Stimulated activated CD4-positive, alpha-beta T cell treated with anti-CD3 and anti-CD28 coated beads, TNF-alpha, amount 100 ng/mL, for 48 hours (primary cell): ENCODE measurements around the gene SLC35A2.
"Not testable (repeated sequence)": the region's sequence is repeated elsewhere in the genome, so short reads cannot be mapped to it uniquely, and the experiment has no call there.

Experiments used
- DNase-seq, 3 donors: peaks; one replicate each; pipeline ENCODE4 v3.0.0-alpha.2; 2020; ENCODE audit warnings: low read depth in 3 of 3

The SLC35A2 gene

DNA sequence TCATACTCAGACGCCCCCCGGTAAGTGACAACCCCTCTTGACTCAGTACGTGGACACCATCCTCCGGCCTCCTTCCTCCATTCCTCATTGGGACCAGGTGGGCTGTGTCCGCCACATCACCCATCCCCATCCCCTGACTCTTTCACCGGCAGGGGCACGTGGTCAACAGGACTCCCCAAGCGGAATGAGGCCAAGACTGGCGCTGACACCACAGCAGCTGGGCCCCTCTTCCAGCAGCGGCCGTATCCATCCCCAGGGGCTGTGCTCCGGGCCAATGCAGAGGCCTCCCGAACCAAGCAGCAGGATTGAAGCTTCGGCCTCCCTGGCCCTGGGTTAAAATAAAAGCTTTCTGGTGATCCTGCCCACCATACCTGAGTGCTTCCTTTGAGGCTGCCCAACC is 8.7 kb downstream of the SLC35A2 start:
- DNase-seq: no peak

DNA sequence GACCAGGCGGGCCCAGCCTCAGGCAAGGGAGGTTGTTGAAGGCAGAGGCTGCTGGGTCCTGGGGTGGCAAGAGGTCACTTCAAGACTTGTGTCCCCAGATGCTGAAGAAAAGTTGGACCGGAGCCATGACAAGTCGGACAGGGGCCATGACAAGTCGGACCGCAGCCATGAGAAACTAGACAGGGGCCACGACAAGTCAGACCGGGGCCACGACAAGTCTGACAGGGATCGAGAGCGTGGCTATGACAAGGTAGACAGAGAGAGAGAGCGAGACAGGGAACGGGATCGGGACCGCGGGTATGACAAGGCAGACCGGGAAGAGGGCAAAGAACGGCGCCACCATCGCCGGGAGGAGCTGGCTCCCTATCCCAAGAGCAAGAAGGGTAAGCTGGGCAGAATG is 9.3 kb downstream of the SLC35A2 start:
- DNase-seq: no peak

DNA sequence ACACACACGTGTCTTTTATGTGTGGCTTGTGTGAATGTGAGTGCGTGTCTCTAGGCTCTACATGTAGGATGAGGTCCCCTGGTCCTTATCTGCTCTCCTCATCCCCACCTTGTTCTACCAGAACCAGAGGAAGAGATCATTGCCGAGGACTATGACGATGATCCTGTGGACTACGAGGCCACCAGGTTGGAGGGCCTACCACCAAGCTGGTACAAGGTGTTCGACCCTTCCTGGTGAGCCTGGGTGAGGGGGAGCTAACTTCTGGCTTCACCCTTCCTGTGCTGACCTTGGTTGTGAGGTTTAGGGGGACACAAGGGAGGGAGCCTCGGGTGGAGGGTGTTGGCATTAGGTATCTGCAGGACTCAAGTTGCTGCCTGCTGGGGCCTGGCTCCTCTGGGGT is 10.4 kb downstream of the SLC35A2 start:
- DNase-seq: no peak

DNA sequence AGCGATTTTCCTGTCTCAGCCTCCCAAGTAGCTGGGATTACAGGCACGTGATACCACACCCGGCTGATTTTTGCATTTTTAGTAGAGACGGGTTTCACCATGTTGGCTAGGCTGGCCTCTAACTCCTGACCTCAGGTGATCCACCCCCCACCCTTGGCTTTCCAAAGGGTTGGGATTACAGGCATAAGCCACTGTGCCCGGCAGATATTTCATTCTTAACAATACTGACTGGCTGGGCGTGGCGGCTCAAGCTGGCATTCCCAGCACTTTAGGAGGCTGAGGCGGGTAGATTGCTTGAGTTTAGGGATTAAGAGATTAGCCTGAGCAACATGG is 12.4 kb downstream of the SLC35A2 start:
- no peak for DNase-seq

DNA sequence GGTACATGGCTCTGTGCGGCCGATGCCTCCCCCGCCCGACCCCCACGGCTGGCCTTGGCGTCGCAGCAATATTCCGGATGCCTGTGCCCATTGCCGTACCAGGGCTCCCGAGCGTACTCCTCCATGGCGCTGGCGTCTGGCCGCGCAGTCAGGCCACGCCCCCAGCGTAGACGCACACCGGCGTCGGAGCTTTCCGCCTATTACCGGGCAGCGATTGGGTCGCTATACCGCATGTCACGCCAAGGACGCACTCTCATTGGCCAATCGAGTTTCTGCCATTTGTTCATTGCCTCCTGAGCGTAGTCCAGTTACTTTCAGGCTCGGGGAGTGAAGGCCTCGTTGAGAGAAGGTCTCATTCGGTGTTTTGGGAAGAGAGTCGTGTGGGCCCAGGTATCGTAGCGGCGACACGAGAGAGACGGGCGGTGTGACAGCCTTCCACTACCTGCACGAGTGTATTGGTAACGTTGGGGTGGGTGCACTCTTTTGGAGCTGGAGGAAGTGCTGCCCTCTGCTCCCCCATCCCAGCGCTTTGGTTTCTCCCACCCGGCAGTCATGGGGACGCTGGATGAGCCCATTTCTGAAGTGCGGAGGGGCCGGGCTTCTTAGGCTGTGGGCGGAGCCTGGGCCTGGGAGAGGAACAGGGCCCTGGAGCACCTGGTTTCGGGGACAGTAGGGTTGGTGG is 13.7 kb downstream of the SLC35A2 start, which contains the start of the genes PQBP1 and TIMM17B:
Gene PQBP1, plus strand, starts transcription at position 306 of the 682 bp plus-strand sequence. CDS start 580 bp downstream, outside the sequence.
Gene TIMM17B, minus strand, starts transcription at position 144 of the 682 bp plus-strand sequence. Its CDS starts 19 bp downstream, at position 125.
- DNase-seq: peak; percentile 71 to 79 (median 78)

DNA sequence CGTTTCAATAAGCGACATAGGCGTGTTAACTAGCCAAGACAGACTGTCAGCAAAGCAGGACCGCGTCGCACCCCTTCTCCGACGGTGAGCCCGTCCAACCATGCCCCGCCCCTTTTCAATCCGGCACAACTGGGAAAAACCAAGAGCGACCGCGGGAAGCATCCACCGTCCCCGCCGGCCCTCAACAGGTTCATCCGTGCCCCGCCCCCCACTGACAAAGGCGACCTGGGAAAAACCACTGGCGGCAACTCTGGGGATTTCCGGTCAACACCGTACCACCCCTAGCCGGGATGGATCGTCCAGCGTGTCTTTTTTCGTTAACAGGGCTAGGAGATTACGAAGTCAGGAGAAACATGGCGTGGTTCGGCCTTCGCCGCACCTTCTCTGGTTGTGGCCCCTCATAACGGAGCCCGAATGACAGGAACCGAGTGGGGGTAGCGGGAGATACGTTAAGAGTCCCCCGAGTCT is 14.3 kb downstream of the SLC35A2 start:
- no peak for DNase-seq

DNA sequence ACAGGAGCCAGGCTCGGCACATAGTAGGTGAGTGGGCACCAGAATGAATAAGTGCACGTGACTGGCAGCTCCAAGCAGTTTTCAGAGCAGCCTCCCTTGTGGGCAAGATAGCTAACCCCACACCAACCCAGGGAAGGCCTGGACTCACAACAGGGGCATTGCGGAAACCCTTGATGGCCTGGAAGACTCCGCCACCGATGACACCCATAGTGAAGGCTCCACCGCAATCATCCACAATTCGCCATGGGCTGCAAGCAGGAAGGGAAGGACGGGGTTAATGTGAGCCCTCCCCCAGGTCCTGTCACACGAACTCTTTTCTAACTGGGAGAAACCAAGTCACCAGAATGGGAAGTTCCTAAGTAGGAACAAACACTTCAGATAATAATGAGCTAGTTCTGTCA is 14.8 kb downstream of the SLC35A2 start:
- no peak for DNase-seq

DNA sequence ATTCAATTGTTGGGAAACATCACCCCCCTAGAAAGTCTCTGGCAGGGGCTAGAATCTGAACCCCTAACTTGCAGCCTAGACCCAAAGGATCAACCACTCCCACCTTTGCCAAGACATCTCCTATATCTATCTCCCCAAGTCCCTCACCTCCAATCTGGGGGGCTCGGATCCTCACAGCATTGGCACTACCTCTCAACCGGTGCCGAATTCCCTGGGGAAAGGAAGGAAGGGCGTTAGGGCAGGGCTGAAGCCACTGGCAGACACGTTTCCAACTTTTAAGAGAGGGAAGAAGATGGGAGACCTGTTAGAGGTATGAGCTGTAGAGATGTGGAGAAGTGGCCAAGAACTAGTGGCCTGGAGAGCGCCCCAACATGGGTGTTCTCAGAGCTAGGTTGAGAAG is 16.6 kb downstream of the SLC35A2 start:
- DNase-seq: no peak

DNA sequence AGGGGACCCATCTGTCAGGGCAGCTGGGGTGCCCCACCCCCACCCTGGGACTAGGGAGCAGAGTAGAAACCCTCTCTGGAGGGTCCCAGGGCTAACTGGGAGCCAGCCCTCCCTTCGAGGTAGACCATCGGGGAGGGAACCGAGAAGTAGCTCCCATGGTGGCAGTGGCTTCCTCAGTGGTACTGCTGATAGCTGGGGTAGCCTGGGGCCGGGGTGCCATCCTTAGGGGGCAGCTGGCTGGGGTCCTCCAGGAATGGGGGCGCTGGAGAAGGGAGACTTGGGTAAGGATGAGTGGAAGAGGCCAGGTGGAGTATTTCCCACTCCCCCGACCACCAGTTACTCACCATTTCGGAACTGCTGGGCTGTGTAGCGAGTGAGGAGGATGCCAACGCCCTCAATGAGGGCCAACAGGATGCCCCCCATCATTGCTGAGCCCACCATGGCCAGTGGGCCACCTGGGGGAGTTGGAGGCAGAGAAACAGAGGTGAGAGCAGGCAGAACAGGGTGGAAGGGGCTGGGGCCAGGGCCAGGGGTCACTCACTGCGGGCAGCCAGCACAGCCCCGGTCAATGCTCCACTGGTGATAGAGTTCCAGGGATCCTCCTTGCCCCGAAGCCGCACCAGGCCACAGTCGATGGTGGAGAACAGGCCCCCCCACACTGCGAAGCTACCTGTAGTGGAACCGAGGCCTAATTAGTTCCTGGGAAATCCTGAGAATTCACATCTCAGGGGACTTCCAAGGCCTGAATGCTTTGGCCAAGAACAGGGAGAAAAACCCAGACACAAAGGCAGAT is 17.7 kb downstream of the SLC35A2 start:
- DNase-seq: no peak

DNA sequence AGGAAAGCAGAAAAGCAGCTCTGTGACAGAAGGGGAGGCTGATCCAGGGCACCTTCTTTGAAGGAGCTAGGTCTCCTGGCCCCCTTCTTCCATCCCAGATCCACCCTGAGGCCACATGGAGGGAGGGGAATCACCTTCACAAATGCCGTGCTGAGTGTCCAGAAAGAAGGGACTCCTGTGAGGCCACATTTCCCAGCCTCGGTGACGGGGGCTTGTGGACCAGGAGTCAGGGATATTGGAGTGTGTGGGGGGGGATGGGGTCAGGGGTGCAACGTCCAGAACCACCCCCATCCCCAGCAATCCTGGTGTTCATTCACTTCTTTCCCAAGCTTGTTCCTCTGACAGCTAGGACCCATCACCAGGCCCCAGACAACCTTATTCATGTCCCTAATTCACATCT is 18.6 kb downstream of the SLC35A2 start:
- DNase-seq: no peak

DNA sequence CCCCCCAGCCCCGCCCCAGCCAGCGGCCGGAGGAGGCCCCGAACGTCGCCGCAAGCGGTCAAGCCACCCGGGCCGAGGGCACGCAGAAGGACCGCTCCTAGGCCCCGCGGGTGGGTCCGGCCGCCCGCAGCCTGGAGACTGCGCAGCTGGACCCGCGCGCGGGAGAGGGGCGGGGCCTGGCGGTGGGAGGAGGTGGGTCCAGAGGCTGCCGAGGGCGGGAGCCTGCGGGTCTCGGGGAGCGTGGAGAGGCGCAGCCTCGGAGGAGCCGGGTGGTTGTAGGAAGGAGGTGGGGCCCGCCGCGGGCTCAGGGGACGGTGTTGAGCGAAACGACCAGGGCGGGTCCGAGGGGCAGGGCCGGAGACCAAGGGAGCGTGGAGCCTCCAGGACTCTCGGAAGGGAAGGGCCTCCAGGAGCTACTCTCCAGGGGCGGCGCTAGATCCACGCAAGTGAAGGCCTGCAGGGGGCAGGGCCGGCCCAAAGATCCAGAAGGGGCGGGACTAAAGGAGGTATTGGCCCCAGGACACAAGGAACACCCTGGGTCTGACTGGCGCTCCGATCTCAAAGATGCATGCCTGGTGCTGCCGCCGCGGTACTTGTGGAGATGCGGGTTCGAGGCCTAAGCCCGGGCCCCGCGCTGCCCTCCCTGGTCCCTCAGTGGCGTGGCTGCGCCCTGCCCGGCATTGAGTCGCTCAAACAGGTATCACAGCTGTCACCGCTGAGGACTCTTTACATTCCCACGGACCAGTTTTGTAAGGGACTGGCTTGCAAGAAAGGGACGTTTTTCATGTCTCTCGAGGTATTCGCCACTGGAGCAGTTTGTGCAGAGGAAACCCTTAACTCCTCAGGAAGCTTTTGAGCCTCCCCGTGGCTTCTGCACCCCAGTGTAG is 19.8 kb downstream of the SLC35A2 start:
- peak; percentile 48 to 63 (median 62) for DNase-seq

DNA sequence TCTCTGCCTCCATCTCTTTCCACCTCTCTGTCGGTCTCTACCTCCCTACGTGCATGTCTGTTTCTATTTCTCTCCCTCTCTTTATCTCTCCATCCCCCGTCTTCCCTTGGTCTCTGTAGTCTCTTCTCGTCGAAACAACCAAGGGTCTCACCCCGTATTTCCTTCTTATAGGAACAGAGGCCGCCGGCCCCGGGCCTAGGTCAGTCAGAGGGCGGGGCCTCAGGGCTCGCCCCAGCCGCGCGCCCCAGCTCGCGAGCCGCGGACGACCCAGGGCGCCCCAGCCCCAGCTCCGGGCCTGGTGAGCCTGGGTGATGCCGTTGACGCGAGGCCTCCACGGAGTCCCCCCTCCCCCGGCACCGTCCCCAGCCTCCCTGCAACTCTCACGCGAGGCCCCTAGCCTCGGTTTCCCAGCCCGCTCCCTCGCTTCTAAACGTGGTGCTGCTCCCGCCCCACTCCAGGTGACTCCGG is 20.5 kb downstream of the SLC35A2 start:
- no peak for DNase-seq

DNA sequence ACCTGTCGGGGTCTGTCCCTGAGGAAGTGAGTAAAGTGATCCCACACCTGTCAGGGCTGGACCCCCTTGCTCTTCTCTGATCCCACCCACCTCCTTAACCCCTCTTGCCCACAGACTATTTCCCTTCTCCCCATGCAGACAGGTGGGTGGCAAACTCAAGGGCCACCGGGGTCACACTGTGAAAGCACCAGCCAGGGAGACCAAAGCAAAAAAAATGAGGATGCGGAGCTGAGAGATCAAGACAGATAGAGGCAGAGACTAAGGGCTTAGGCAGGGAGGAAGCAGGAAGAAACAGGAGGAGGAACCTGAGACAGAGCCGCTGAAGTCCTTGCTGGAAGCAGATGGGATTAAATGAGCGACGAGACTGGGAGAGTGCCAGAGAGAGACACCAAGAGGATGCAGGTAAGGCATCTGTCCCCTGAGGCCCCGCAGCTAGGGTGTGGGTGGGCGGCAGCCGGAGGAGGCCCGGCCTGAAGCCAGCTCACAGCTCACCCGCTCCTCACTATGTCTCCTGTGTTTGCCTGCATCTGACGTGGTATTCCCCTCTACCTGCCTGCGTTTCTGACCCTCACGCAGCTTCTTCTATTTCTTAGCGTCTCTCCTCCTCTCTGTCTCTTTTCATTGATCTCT is 21.0 kb downstream of the SLC35A2 start:
- no peak for DNase-seq

DNA sequence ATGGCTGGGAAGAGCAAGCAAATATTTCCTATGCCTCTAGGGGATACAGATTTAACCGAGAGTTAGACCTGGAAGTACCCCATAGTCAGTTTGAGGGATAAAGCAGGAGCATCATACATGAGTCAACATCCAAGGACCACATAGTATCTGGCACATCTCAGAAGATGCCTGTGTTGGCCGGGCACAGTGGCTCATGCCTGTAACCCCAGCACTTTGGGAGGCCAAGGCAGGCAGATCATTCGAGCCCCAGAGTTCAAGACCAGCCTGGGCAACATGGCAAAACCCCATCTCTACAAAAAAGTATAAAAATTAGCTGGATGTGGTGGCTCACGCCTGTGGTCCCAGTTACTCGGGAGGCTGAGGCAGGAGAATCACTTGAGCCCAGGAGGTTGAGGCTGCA is 24.9 kb downstream of the SLC35A2 start:
- not testable (repeated sequence) for DNase-seq

DNA sequence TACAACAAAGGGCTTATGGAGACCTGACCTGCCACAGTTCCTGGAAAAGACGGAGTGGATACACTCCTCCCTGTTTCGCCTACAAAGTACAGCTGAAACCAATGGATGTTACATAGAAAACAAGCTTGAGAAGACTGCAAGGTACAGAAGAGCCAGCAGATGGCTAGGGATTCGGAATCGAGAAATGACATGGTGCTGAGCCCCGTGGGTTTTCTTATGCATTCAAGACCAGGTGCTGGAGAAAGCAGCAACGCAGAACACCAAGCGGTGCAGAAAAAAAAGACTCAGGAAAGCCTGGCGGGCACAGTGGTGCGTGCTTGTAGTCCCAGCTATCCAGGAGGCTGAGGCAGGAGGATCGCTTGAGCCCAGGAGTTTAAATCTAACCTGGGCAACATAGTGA is 27.7 kb downstream of the SLC35A2 start:
- DNase-seq: no peak

DNA sequence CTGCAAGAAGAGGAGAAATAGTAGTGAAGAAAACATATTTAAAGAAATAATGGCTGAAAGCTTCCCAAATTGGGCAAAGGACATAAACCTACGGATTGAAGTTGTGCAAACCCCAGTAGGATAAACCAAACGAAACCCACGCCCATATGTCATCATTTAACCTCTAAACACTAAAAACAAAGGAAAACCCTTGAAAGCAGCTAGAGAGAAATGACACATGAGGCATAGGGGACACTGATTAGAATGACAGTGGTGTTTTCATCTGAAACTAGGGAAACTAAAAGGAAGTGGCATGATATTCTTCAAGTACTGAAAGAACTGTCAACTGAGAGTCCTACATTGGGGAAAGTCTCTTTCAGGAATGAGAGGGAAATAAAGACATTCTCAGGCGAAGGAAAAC is 34.5 kb downstream of the SLC35A2 start:
- not testable (repeated sequence) for DNase-seq

DNA sequence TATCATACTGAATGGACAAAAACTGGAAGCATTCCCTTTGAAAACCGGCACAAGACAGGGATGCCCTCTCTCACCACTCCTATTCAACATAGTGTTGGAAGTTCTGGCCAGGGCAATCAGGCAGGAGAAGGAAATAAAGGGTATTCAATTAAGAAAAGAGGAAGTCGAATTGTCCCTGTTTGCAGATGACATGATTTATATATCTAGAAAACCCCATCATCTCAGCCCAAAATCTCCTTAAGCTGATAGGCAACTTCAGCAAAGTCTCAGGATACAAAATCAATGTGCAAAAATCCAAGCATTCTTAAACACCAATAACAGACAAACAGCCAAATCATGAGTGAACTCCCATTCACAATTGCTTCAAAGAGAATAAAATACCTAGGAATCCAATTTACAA is 39.4 kb downstream of the SLC35A2 start:
- not testable (repeated sequence) for DNase-seq

DNA sequence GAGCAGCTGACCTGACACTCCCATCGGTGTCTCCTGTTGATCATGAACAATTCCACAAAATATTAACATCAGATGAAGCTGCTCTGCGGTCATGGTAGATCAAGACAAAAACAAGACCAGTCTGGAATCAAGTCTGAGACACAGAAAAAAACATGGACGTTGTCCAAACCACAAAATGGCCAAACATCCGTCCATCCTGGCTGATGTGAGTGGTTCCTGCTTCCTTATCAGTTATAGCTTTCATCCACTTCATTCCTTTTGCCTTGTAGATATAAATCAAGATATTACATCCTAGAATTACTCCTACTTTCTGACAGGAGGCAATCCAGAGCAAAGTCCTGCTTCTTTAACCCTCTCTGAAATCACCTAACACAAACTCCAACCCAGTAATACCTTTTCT is 47.2 kb downstream of the SLC35A2 start:
- DNase-seq: no peak

DNA sequence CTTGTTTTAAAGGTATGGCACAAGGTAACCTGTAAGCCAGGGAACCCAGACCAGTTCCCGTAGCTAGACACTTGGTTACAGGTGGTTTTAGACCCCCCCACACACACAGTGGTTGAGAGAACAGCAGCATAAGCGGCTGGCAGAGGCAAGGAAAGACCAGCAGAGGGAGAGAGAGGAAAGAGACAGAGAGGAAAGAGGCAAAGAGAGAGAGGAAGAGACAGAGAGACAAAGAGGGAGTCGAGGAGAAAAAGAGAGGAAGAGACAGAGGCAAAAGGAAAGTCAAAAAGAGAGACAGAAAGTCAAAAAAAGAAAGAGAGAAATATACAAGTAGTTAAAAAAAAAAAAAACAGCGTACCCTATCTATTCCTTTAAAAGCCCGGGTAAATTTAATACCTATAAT is 56.5 kb downstream of the SLC35A2 start:
- DNase-seq: no peak

DNA sequence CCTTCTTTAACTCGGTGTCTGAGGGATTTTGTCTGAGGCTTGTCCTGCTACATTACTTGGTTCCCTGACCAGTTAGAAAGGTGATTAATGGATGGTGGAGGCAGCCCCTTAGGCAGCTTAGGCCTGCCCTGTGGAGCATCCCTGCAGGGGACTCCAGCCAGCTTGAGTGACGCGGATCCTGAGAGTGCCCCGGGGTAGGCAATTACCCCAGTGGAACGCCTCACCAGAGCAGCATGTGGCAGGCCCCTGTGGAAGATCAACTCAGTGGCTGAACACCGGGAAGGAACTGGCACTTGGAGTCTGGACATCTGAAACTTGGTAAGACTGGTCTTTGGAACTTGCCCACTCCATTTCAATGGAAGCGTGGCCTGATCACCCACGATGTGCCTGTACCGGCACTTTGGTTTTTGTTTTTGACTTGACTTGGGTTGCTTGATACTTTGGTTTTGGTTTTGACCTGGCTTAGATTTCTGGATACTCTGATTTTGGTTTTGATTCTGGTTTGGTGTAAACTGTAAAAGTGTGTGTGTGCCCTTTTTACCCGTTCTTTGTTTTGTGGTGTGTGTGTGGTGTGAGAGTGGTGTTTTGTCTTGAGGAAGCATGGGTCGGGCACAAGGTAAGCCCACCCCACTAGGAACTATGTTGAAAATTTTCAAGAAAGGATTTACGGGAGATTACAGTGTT is 57.2 kb downstream of the SLC35A2 start:
- DNase-seq: not testable (repeated sequence)

DNA sequence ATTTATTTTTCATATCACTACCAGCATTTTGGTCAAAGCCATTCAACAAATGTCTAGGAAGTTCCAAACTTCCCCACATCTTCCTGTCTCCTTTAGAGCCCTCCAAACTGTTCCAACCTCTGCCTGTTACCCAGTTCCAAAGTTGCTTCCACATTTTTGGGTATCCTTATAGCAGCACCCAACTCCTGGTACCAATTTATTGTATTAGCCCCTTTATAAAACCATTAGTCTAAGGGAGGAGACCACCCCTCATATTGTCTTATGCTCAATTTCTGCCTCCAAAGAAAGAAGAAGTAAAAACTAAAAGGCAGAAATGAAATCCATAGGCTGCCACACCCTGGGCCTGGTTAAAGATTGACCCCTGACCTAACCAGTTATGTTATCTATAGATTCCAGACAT is 58.0 kb downstream of the SLC35A2 start:
- DNase-seq: not testable (repeated sequence)
